GM06990 (cell line): Measurements from ENCODE around the gene LRRC8C.

Experiments used
- DNase-seq: peaks from one replicate; pipeline ENCODE4 v3.0.0-alpha.2; 2011; ENCODE audit not compliant: insufficient read length; ENCODE audit errors: extremely low read depth
- H3K27me3 ChIP-seq: replicated peaks from 2 replicates; pipeline ENCODE4 v1.6.0; 2011; ENCODE audit warnings: low read length; ENCODE audit not compliant: control insufficient read depth, insufficient read depth
- H3K36me3 ChIP-seq: 2 replicates; pipeline ENCODE4 v1.5.1; 2011; ENCODE audit warnings: low read length; ENCODE audit not compliant: control insufficient read depth, insufficient read depth
- H3K4me3 ChIP-seq: replicated peaks from 2 replicates; pipeline ENCODE4 v1.5.1; 2011; ENCODE audit warnings: low read depth, mild to moderate bottlenecking, control low read depth, low read length
- CTCF ChIP-seq: IDR thresholded peaks from 2 replicates; pipeline ENCODE4 v1.5.1; 2011; ENCODE audit warnings: low read length, control low read depth, mild to moderate bottlenecking, inconsistent platforms; ENCODE audit not compliant: insufficient read depth, poor library complexity, severe bottlenecking

LRRC8C gene

GRCh38 chr1:89692601-89693521 lies 59.9 kb downstream of the LRRC8C start:
- TF ChIP-seq CTCF, result no peak
- Histone ChIP-seq H3K36me3 (no peaks in the 10 kb centered on the region), H3K4me3 (no peak overlapping the region), H3K27me3 (no peaks in the 10 kb centered on the region)
- peak; percentile 24 for DNase-seq

- no peaks in the 10 kb centered on the region for H3K27me3 ChIP-seq
- no peak for TF ChIP-seq CTCF
Measured at GRCh38 chr1:89695847-89696246, 62.9 kb downstream of the LRRC8C start.

GRCh38 chr1:89697383-89697782 lies 64.5 kb downstream of the LRRC8C start:
- Histone ChIP-seq H3K27me3 (no peaks in the 10 kb centered on the region), H3K36me3 (no peaks in the 10 kb centered on the region), H3K4me3 (no peak overlapping the region)
- no peak for TF ChIP-seq CTCF
- DNase-seq, result no peak

More at GRCh38 chr1:89695847-89696246, 62.9 kb downstream of the LRRC8C start:
- no peak for DNase-seq
- Histone ChIP-seq H3K36me3 (no peaks in the 10 kb centered on the region), H3K4me3 (no peak overlapping the region)

- H3K36me3 ChIP-seq, result no peaks in the 10 kb centered on the region
- H3K27me3 ChIP-seq, result no peaks in the 10 kb centered on the region
- H3K4me3 ChIP-seq, result no peak overlapping the region
- no peak for DNase-seq
- TF ChIP-seq CTCF, result no peak
Measured at GRCh38 chr1:89698020-89698560, 65.2 kb downstream of the LRRC8C start.

- no peak overlapping the region for H3K4me3 ChIP-seq
- DNase-seq, result no peak
- TF ChIP-seq CTCF, result no peak
- H3K36me3 ChIP-seq, result no peaks in the 10 kb centered on the region
- no peaks in the 10 kb centered on the region for H3K27me3 ChIP-seq
Measured at GRCh38 chr1:89698624-89699023, 65.7 kb downstream of the LRRC8C start.
